Measurements from ENCODE around the gene PNPLA3. TPM values are rescaled to one million over a fixed set of nuclear protein-coding genes. Genes with fewer than 3 reads are reported as not detected.

The PNPLA3 gene
- total and polyA plus RNA-seq, 2 experiments from 2014 or later: 2.1 to 2.3 TPM

DNA sequence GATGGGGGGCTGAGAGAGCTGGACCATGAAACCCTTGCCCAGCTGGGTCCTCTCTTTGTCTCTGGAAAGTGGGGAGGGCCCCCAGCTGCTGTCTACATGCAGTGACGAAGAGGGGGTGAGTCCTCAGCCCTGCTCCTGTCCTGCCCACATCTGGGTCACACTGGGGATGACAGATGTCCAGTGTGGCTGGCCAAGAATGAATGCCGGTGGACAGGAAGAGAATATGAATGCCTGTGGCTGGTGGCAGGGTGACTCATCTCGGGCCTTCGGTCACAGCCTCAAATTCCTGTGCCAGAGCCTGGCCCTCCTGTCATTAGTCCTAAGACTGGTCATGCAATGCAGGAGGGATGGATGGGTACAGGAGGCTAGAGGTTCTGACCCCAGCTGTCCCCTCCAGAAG, 2.2 kb upstream of the PNPLA3 start:
- TF ChIP-seq, protein P1, sequence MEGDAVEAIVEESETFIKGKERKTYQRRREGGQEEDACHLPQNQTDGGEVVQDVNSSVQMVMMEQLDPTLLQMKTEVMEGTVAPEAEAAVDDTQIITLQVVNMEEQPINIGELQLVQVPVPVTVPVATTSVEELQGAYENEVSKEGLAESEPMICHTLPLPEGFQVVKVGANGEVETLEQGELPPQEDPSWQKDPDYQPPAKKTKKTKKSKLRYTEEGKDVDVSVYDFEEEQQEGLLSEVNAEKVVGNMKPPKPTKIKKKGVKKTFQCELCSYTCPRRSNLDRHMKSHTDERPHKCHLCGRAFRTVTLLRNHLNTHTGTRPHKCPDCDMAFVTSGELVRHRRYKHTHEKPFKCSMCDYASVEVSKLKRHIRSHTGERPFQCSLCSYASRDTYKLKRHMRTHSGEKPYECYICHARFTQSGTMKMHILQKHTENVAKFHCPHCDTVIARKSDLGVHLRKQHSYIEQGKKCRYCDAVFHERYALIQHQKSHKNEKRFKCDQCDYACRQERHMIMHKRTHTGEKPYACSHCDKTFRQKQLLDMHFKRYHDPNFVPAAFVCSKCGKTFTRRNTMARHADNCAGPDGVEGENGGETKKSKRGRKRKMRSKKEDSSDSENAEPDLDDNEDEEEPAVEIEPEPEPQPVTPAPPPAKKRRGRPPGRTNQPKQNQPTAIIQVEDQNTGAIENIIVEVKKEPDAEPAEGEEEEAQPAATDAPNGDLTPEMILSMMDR (IDR thresholded peaks at IDR 0.05; ENCODE audit: low read depth, low read length): no peak
- no peaks in the 10 kb centered on the region for H3K27me3 ChIP-seq
- no peak overlapping the region for H3K4me3 ChIP-seq
- no peaks in the 10 kb centered on the region for H3K9me3 ChIP-seq (ENCODE audit: low read depth)
- H3K4me1 ChIP-seq (ENCODE audit: low read depth): no peaks in the 10 kb centered on the region
- H3K27ac ChIP-seq: no peak overlapping the region
- DNase-seq (ENCODE audit: low read depth in 1 of 2, low spot score in 1 of 2): peak in 1 of 2 donors; percentile 50
- H3K36me3 ChIP-seq: no peaks in the 10 kb centered on the region

DNA sequence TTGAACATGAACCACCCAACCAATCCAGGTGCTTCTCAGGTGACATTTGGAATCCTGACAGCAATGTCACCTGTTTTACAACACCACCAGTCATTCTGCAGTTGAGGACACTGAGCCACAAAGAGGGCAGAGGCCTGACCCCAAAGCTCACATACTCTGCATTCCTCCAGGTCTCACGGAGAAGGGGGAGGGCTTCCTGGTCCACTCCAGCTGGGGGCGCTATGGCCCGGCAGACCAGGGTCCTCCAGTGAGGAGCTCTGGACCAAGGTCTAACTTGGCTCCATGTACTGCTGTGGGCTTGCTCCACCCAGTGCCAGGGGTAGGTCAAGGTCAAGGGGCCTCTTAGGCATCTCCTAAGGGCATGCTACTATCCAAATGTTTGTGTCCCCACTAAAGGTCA, 1.5 kb upstream of the PNPLA3 start:
- no peak for DNase-seq (ENCODE audit: low read depth in 1 of 2, low spot score in 1 of 2)
- no peaks in the 10 kb centered on the region for H3K27me3 ChIP-seq
- no peak overlapping the region for H3K4me3 ChIP-seq
- no peaks in the 10 kb centered on the region for H3K36me3 ChIP-seq
- H3K9me3 ChIP-seq (ENCODE audit: low read depth): no peaks in the 10 kb centered on the region
- H3K4me1 ChIP-seq (ENCODE audit: low read depth): no peaks in the 10 kb centered on the region
- TF ChIP-seq, protein P1 (IDR thresholded peaks at IDR 0.05; ENCODE audit: low read depth, low read length): peak; percentile 17
- no peak overlapping the region for H3K27ac ChIP-seq

DNA sequence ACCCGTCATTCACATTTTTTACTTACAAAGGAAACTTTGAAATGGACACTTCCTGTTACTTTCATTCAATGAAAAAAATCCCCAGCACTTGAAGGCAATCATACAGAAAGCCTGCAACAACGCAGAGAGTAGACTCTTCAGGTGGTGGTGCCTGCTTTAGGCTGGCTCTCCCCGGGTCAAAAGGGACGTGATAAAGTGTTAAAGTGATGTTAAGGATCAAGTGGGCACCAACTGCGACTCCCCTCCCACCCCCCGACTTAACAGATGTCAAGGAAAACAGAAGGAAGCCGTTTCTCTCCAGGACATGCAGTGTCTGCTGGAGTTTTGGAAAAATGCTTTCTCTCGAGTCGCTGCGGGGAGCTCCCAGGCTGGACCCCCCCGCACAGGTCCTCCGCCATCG, 414 bp upstream of the PNPLA3 start:
- Histone ChIP-seq H3K4me3 (peak overlapping the region; percentile 47), H3K27me3 (no peaks in the 10 kb centered on the region), H3K36me3 (no peaks in the 10 kb centered on the region), H3K27ac (no peak overlapping the region), H3K9me3 (ENCODE audit: low read depth) (no peaks in the 10 kb centered on the region), H3K4me1 (ENCODE audit: low read depth) (no peaks in the 10 kb centered on the region)
- TF ChIP-seq, protein P1 (IDR thresholded peaks at IDR 0.05; ENCODE audit: low read depth, low read length): no peak
- DNase-seq (ENCODE audit: low read depth in 1 of 2, low spot score in 1 of 2): peak in 1 of 2 donors; percentile 16

DNA sequence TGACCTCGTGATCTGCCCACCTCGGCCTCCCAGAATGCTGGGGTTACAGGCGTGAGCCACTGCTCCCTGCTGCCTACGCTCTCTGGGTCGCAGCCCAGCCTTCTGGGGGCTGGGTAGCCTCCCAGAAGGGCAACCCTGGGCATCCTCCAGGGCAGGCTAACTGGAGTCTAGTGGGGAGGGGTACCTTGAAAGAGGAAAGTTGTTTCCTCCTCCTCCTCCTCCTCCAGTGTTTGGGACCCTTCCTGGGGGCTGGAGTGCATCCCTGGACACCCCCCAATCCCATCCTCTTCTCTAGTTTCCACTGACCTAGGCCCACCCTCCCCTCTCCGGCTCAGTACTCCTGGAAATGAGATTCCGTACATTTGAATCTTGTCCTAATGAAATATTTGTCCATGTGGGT, 1.3 kb downstream of the PNPLA3 start:
- DNase-seq (ENCODE audit: low read depth in 1 of 2, low spot score in 1 of 2): no peak
- no peak overlapping the region for H3K27ac ChIP-seq
- H3K36me3 ChIP-seq: no peaks in the 10 kb centered on the region
- no peaks in the 10 kb centered on the region for H3K27me3 ChIP-seq
- TF ChIP-seq, protein P1 (IDR thresholded peaks at IDR 0.05; ENCODE audit: low read depth, low read length): no peak
- no peaks in the 10 kb centered on the region for H3K4me1 ChIP-seq (ENCODE audit: low read depth)
- no peaks in the 10 kb centered on the region for H3K9me3 ChIP-seq (ENCODE audit: low read depth)
- peak overlapping the region; percentile 47 for H3K4me3 ChIP-seq

DNA sequence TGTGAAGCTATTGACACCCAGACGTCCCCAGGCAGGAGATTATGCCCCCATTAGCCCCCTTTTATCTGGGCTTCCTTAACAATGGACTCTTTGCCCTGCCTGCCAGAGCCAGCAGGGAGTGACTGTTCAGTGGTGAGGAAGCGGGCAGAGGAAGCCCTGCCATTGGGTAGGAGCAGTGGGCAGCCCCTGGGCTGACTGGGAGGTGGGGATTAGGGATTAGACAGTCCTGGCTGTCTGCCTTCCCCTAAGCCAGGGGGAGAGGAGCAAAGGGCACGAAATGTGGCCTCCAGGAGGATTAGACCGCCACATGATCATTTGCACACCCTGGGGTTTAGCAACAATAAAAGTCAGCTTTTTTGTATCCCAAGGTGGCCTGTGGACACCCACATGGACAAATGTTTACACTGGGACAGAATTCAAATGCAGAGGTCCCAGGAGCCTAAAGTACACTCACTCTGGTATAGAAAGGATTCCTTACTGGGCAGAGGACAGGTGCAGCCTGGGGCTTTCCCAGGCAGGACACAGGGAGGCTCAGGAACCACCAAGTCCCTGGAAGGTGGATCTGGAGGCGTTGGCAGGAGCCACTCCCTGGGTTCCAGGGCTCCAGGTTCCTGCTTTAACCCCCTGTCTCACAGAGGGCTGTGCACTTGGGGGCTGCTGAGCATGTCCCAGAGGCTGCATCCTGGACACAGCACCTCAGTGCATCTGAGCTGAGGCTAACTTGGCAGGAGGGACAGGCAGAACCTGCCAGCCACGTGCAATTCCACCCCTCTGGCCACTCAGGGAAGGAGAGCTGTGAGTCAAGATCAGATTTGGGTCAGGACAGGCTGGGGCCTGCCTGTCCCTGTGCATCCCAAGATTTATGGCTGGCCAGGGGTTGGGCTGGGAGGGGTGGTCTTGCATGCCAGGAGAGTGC, 2.1 kb downstream of the PNPLA3 start:
- Histone ChIP-seq H3K27ac (no peak overlapping the region), H3K4me1 (ENCODE audit: low read depth) (no peaks in the 10 kb centered on the region), H3K27me3 (no peaks in the 10 kb centered on the region), H3K9me3 (ENCODE audit: low read depth) (no peaks in the 10 kb centered on the region), H3K4me3 (no peak overlapping the region), H3K36me3 (no peaks in the 10 kb centered on the region)
- TF ChIP-seq, protein P1 (IDR thresholded peaks at IDR 0.05; ENCODE audit: low read depth, low read length): no peak
- peak in 1 of 2 donors; percentile 25 for DNase-seq (ENCODE audit: low read depth in 1 of 2, low spot score in 1 of 2)
